ENCODE measurements around the gene ARHGAP26. TPM values are rescaled to one million over a fixed set of nuclear protein-coding genes. Genes with fewer than 3 reads are reported as not detected.
"Not testable (repeated sequence)": the region's sequence is repeated elsewhere in the genome, so short reads cannot be mapped to it uniquely, and the experiment has no call there.

The ARHGAP26 gene
- total RNA-seq, 1 donor from 2014 or later, result 20.1 TPM

GRCh38 chr5:143199161-143199560 lies 429.0 kb downstream of the ARHGAP26 start:
- H3K9me3 Mint-ChIP-seq (ENCODE audit: unreplicated experiment), result peaks cover 6% of the 10 kb centered on the region
- H3K36me3 Mint-ChIP-seq (ENCODE audit: unreplicated experiment), result peaks cover 13% of the 10 kb centered on the region
- no peak overlapping the region for H3K4me3 Mint-ChIP-seq (ENCODE audit: unreplicated experiment)
- no peak overlapping the region for H3K27ac Mint-ChIP-seq (ENCODE audit: unreplicated experiment)
- DNase-seq, result no peak
- H3K27me3 Mint-ChIP-seq (ENCODE audit: unreplicated experiment), result peaks cover 2% of the 10 kb centered on the region
- no peak for TF ChIP-seq CTCF (IDR thresholded peaks at IDR 0.05; ENCODE audit: partially characterized antibody, unreplicated experiment)
- H3K4me1 Mint-ChIP-seq (ENCODE audit: low read depth, unreplicated experiment), result peaks cover 3% of the 10 kb centered on the region

GRCh38 chr5:143199843-143200242 lies 429.7 kb downstream of the ARHGAP26 start:
- H3K27ac Mint-ChIP-seq (ENCODE audit: unreplicated experiment), result peak overlapping the region; percentile 34

GRCh38 chr5:143200781-143201398 lies 430.7 kb downstream of the ARHGAP26 start:
- H3K4me3 Mint-ChIP-seq (ENCODE audit: unreplicated experiment), result no peak overlapping the region
- peaks cover 3% of the 10 kb centered on the region for H3K4me1 Mint-ChIP-seq (ENCODE audit: low read depth, unreplicated experiment)
- H3K36me3 Mint-ChIP-seq (ENCODE audit: unreplicated experiment), result peaks cover 13% of the 10 kb centered on the region
- peaks cover 6% of the 10 kb centered on the region for H3K9me3 Mint-ChIP-seq (ENCODE audit: unreplicated experiment)
- no peak overlapping the region for H3K27ac Mint-ChIP-seq (ENCODE audit: unreplicated experiment)
- TF ChIP-seq CTCF (IDR thresholded peaks at IDR 0.05; ENCODE audit: partially characterized antibody, unreplicated experiment), result no peak
- peaks cover 2% of the 10 kb centered on the region for H3K27me3 Mint-ChIP-seq (ENCODE audit: unreplicated experiment)
- no peak for DNase-seq

More at GRCh38 chr5:143199843-143200242, 429.7 kb downstream of the ARHGAP26 start:
- DNase-seq, result no peak
- Mint-ChIP-seq H3K36me3 (ENCODE audit: unreplicated experiment) (peaks cover 13% of the 10 kb centered on the region), H3K4me1 (ENCODE audit: low read depth, unreplicated experiment) (peaks cover 3% of the 10 kb centered on the region), H3K9me3 (ENCODE audit: unreplicated experiment) (peaks cover 6% of the 10 kb centered on the region), H3K27me3 (ENCODE audit: unreplicated experiment) (peaks cover 2% of the 10 kb centered on the region), H3K4me3 (ENCODE audit: unreplicated experiment) (no peak overlapping the region)
- TF ChIP-seq CTCF (IDR thresholded peaks at IDR 0.05; ENCODE audit: partially characterized antibody, unreplicated experiment), result no peak

- Mint-ChIP-seq H3K27ac (ENCODE audit: unreplicated experiment) (no peak overlapping the region), H3K9me3 (ENCODE audit: unreplicated experiment) (peaks cover 6% of the 10 kb centered on the region), H3K4me3 (ENCODE audit: unreplicated experiment) (no peak overlapping the region), H3K4me1 (ENCODE audit: low read depth, unreplicated experiment) (peaks cover 10% of the 10 kb centered on the region), H3K36me3 (ENCODE audit: unreplicated experiment) (peaks cover 13% of the 10 kb centered on the region), H3K27me3 (ENCODE audit: unreplicated experiment) (peaks cover 2% of the 10 kb centered on the region)
- no peak for TF ChIP-seq CTCF (IDR thresholded peaks at IDR 0.05; ENCODE audit: partially characterized antibody, unreplicated experiment)
- no peak for DNase-seq
Measured at GRCh38 chr5:143201589-143201988, 431.4 kb downstream of the ARHGAP26 start.

GRCh38 chr5:143203301-143203956 lies 433.3 kb downstream of the ARHGAP26 start:
- H3K36me3 Mint-ChIP-seq (ENCODE audit: unreplicated experiment); H3K27me3 Mint-ChIP-seq (ENCODE audit: unreplicated experiment); H3K4me3 Mint-ChIP-seq (ENCODE audit: unreplicated experiment); H3K27ac Mint-ChIP-seq (ENCODE audit: unreplicated experiment); DNase-seq; H3K9me3 Mint-ChIP-seq (ENCODE audit: unreplicated experiment): not testable (repeated sequence)
- H3K4me1 Mint-ChIP-seq (ENCODE audit: low read depth, unreplicated experiment), result peaks cover 14% of the 10 kb centered on the region

Data from glutamatergic neuron (in vitro differentiated cells).